K562 (cell line): ENCODE data around the gene CYP24A1. TPM values are rescaled to one million over a fixed set of nuclear protein-coding genes. Genes with fewer than 3 reads are reported as not detected.

ENCODE experiments used
- L3MBTL2 ChIP-seq: fragments of 450-650 bp; IDR thresholded peaks from 2 replicates; pipeline ENCODE4 v1.6.1; 2016; ENCODE audit warnings: mild to moderate bottlenecking, moderate library complexity
- MGA ChIP-seq: fragments of 450-650 bp; IDR thresholded peaks from 2 replicates; pipeline ENCODE4 v1.6.1; 2016; ENCODE audit warnings: mild to moderate bottlenecking, moderate library complexity
- PRDM10 ChIP-seq: fragments of 450-650 bp; IDR thresholded peaks from 2 replicates; pipeline ENCODE4 v1.6.1; 2018; ENCODE audit not compliant: partially characterized antibody
- ZBTB11 ChIP-seq, 3 experiments: fragments of 200-800 bp in 1 of 3; fragments of 250-450 bp in 1 of 3; fragments of 450-650 bp in 1 of 3; sonication (Bioruptor Pico) in 1 of 3; sonication (Bioruptor generic) in 1 of 3; formaldehyde crosslinking in 1 of 3; IDR thresholded peaks; 2 replicates each; pipeline versions ENCODE4 v1.6.1 to v1.8.0; 2016 to 2022; ENCODE audit warnings: mild to moderate bottlenecking in 2 of 3, missing genetic modification characterization in 2 of 3, missing compliant biosample characterization in 1 of 3, moderate library complexity in 1 of 3
- polyA plus RNA-seq, 8 experiments: library from polyadenylated mRNA; depleted of rRNA in 4 of 8; stranded (reverse) in 5 of 8; unstranded in 3 of 8; fragments of >200 nt; fragmentation: Nextera tagmentation in 2 of 8; fragmentation: Illumina TruSeq in 1 of 8; extraction: Ambion mirVana in 2 of 8; extraction: Trizol in 1 of 8; gene quantifications; 2 replicates each; pipeline versions ENCODE4 v1.2.1 to v1.2.3, GENCODE V29; 2011 to 2014; ENCODE audit warnings: inconsistent platforms in 1 of 8, missing spikeins in 1 of 8
- total RNA-seq, 7 experiments: library from RNA; depleted of rRNA in 6 of 7; stranded (reverse); fragments of >200 nt in 6 of 7; fragmentation: Illumina TruSeq in 2 of 7; extraction: Trizol in 2 of 7; gene quantifications; 2 replicates each; pipeline versions ENCODE4 v1.2.1 to v1.2.3, GENCODE V29; 2011 to 2021; ENCODE audit warnings: low replicate concordance in 1 of 7

Gene CYP24A1
- total and polyA plus RNA-seq, 9 of the 15 experiments (the other 6 are each of a cell fraction or from before 2014, with no cell fraction given), result 0.04 TPM; not detected in 8

GRCh38 chr20:54115172-54115854 is 58.5 kb downstream of the CYP24A1 start (continued):
- TF ChIP-seq MGA (peak; percentile 43), L3MBTL2 (peak; percentile 49), PRDM10 (no peak), ZBTB11 (CRISPR knock-in tag; IDR thresholded peaks at IDR 0.05) (peak in 1 of 3 experiments; percentile 91; a peak in 2 of 6 replicates)
